ENCODE results near the gene HS3ST1.

- no peak for TF ChIP-seq CTCF (IDR thresholded peaks at IDR 0.05; ENCODE audit: insufficient read depth, low read length)
- TF ChIP-seq REST (IDR thresholded peaks at IDR 0.05; ENCODE audit: insufficient replicate concordance, low read depth), result no peak
- no peak for TF ChIP-seq POLR2AphosphoS5 (IDR thresholded peaks at IDR 0.05; ENCODE audit: low read depth)
Observed at GRCh38 chr4:11402192-11402591, 26.5 kb downstream of the HS3ST1 start.

Measured in HL-60 (cell line).